ENCODE data around the gene TTC12. TPM values are rescaled to one million over a fixed set of nuclear protein-coding genes. Genes with fewer than 3 reads are reported as not detected.

The TTC12 gene
- total and polyA plus RNA-seq, 10 of the 15 experiments (the other 5 are each of a cell fraction or from before 2014, with no cell fraction given), result 3.7 to 14.0 (median 8.1) TPM

DNA sequence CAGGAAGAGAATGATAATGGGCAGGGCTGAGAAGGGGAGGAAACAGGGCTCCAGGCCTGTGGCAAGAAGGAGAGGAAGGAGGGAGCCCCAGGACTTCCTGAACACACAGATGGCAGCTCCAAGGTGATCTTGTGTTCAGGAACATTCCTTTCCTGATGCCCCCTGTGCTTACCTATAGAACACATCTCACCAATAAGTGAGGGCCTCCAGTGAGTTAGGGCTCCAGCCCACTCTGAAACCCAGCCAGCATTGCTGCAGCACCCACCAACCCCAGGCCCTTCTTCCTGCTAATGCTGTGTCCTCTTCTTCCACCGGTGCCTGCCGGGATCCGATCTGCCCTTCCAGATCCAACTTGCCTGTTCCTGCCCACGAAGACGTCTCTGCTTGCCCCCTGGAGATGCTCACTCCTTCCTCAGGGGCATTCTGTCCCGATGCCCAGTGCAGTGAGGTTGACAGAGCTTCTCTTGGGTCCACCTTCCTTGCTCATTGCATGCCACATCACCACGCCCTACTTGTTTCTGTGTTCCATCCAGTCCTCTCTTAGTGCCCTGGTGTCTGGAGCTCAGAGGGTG, 90.6 kb downstream of the TTC12 start:
- Histone ChIP-seq H3K4me2 (ENCODE audit: control insufficient read depth, insufficient read depth) (no peak overlapping the region), H3K27me3 (replicated peaks in 1 of 2; ENCODE audit: control insufficient read depth in 2 of 2, insufficient read depth in 2 of 2, low read length in 1 of 2) (peaks cover 0 to 3% of the 10 kb centered on the region in 2 experiments; a peak in 1 of 4 replicates), H3K9ac (ENCODE audit: control insufficient read depth, insufficient read depth, low read length) (no peak overlapping the region), H3K4me3 (no peak overlapping the region), H4K20me1 (ENCODE audit: control insufficient read depth, insufficient read depth) (no peaks in the 10 kb centered on the region; the same call in 1 of the 2 replicates), H3K79me2 (ENCODE audit: control insufficient read depth, insufficient read depth, low read length) (no peaks in the 10 kb centered on the region), H3K4me1 (ENCODE audit: control insufficient read depth, insufficient read depth, low read length) (no peaks in the 10 kb centered on the region), H3K27ac (ENCODE audit: control insufficient read depth, insufficient read depth) (no peak overlapping the region), H3K36me3 (ENCODE audit: control insufficient read depth in 2 of 2, insufficient read depth in 2 of 2, low read length in 1 of 2) (no peaks in the 10 kb centered on the region), H3K9me3 (replicated peaks; ENCODE audit: control insufficient read depth, insufficient read depth, low read length) (no peaks in the 10 kb centered on the region), H2AFZ (ENCODE audit: control insufficient read depth, low read depth, low read length) (no peak overlapping the region)
- no peak for DNase-seq (ENCODE audit: low read depth, low spot score)
- intact Hi-C loops (cut with micrococcal nuclease; ENCODE audit: unreplicated experiment) (no loop called here), in situ Hi-C loops (cut with MboI) (no loop called here)
- no peak for TF ChIP-seq POLR2AphosphoS2 (IDR thresholded peaks at IDR 0.05; ENCODE audit: low read depth, low read length)
- TF ChIP-seq, protein P1, sequence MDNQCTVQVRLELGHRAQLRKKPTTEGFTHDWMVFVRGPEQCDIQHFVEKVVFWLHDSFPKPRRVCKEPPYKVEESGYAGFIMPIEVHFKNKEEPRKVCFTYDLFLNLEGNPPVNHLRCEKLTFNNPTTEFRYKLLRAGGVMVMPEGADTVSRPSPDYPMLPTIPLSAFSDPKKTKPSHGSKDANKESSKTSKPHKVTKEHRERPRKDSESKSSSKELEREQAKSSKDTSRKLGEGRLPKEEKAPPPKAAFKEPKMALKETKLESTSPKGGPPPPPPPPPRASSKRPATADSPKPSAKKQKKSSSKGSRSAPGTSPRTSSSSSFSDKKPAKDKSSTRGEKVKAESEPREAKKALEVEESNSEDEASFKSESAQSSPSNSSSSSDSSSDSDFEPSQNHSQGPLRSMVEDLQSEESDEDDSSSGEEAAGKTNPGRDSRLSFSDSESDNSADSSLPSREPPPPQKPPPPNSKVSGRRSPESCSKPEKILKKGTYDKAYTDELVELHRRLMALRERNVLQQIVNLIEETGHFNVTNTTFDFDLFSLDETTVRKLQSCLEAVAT (IDR thresholded peaks at IDR 0.05), result no peak
- no peak for TF ChIP-seq NR2F1 (conservative IDR thresholded peaks at IDR 0.05)
- no peak for TF ChIP-seq RBBP5 (conservative IDR thresholded peaks at IDR 0.05)
- no peak for TF ChIP-seq BMI1 (IDR thresholded peaks at IDR 0.05; ENCODE audit: borderline replicate concordance)
- SMC1A ChIA-PET (ENCODE audit: uncharacterized antibody, unreplicated experiment), result interaction anchor here (0.6 kb wide), 1 partner anchor 53 kb away, joined by 3 read pairs; no protein-coding TSS in a partner anchor
- CTCF ChIA-PET, result no interaction called here
- RAD21 ChIA-PET (ENCODE audit: unreplicated experiment), result no interaction called here
- no peak for FAIRE-seq
- BruUV-seq (replicated peaks), result no TSS peak
- ATAC-seq, result no peak
- WGBS (ENCODE audit: insufficient coverage, insufficient replicate concordance, low lambda C conversion rate, missing lambda C conversion rate), result 19% methylated on average over 6 of the region's 7 CpGs
- POLR2A ChIA-PET, result no interaction called here
